Tongue (tissue), 2 donors: Measurements from ENCODE around the gene BCDIN3D. TPM values are rescaled to one million over a fixed set of nuclear protein-coding genes. Genes with fewer than 3 reads are reported as not detected.

Experiments
- DNase-seq: peaks from one replicate; pipeline ENCODE4 v3.0.0-alpha.2; 2015
- total RNA-seq: library from RNA; depleted of rRNA; stranded (reverse); fragments of >200 nt; gene quantifications from one replicate; pipeline ENCODE4 v1.2.3, GENCODE V29; 2014

The BCDIN3D gene
- total RNA-seq, 1 donor from 2014 or later: 3.6 TPM

GRCh38 chr12:49795654-49796105 is 47.2 kb downstream of the BCDIN3D start:
- no peak for DNase-seq

- no peak for DNase-seq
Observed at GRCh38 chr12:49794811-49795653, 47.9 kb downstream of the BCDIN3D start.

GRCh38 chr12:49794021-49794420 is 48.9 kb downstream of the BCDIN3D start:
- DNase-seq: no peak

GRCh38 chr12:49793620-49794019 is 49.3 kb downstream of the BCDIN3D start:
- DNase-seq: no peak

GRCh38 chr12:49792976-49793580 is 49.8 kb downstream of the BCDIN3D start:
- no peak for DNase-seq

- no peak for DNase-seq
Observed at GRCh38 chr12:49792181-49792970, 50.5 kb downstream of the BCDIN3D start.

GRCh38 chr12:49791700-49792099 is 51.2 kb downstream of the BCDIN3D start:
- no peak for DNase-seq

GRCh38 chr12:49790741-49791555 is 52.0 kb downstream of the BCDIN3D start:
- no peak for DNase-seq

GRCh38 chr12:49789992-49790391 is 52.9 kb downstream of the BCDIN3D start:
- no peak for DNase-seq

- DNase-seq: no peak
Observed at GRCh38 chr12:49787672-49788071, 55.2 kb downstream of the BCDIN3D start.

Other genes with a start within 250 kb of the BCDIN3D start
- gene FAM186B, start 237.5 kb downstream of the BCDIN3D start, total RNA-seq: 0.82 TPM
- gene PRPF40B, start 219.5 kb downstream of the BCDIN3D start, total RNA-seq: 17.8 TPM
- gene FMNL3, start 135.7 kb downstream of the BCDIN3D start, total RNA-seq: 29.4 TPM
- gene TMBIM6, start 101.5 kb downstream of the BCDIN3D start, total RNA-seq: 334 TPM
- 14.3 TPM for gene NCKAP5L, start 14.7 kb downstream of the BCDIN3D start, total RNA-seq
- 7.8 TPM for gene FAIM2, start 60.8 kb upstream of the BCDIN3D start, total RNA-seq
- not detected for gene AQP2, start 107.6 kb upstream of the BCDIN3D start, total RNA-seq
- gene AQP5, start 118.8 kb upstream of the BCDIN3D start, total RNA-seq: 10.4 TPM
- 0.10 TPM for gene AQP6, start 129.8 kb upstream of the BCDIN3D start, total RNA-seq
- gene RACGAP1, start 182.4 kb upstream of the BCDIN3D start, total RNA-seq: 31.8 TPM
- 4.1 TPM for gene ASIC1, start 214.5 kb upstream of the BCDIN3D start, total RNA-seq
- 43.8 TPM for gene SMARCD1, start 242.2 kb upstream of the BCDIN3D start, total RNA-seq